ENCODE results near the gene SND1. TPM values are rescaled to one million over a fixed set of nuclear protein-coding genes. Genes with fewer than 3 reads are reported as not detected.

Gene SND1
- total and polyA plus RNA-seq, 10 of the 15 experiments (the other 5 are each of a cell fraction or from before 2014, with no cell fraction given), result 52.4 to 270 (median 146) TPM

GRCh38 chr7:127820732-127821085 lies 168.7 kb downstream of the SND1 start:
- Histone ChIP-seq H4K20me1 (ENCODE audit: control insufficient read depth, insufficient read depth) (no peaks in the 10 kb centered on the region), H3K4me3 (no peak overlapping the region), H3K27ac (ENCODE audit: control insufficient read depth, insufficient read depth) (peak overlapping the region; percentile 76), H2AFZ (ENCODE audit: control insufficient read depth, low read depth, low read length) (no peak overlapping the region; the same call in 1 of the 2 replicates), H3K4me2 (ENCODE audit: control insufficient read depth, insufficient read depth) (peak overlapping the region; percentile 67), H3K9ac (ENCODE audit: control insufficient read depth, insufficient read depth, low read length) (no peak overlapping the region), H3K79me2 (ENCODE audit: control insufficient read depth, insufficient read depth, low read length) (peaks cover 31% of the 10 kb centered on the region), H3K27me3 (replicated peaks in 1 of 2; ENCODE audit: control insufficient read depth in 2 of 2, insufficient read depth in 2 of 2, low read length in 1 of 2) (no peaks in the 10 kb centered on the region), H3K36me3 (ENCODE audit: control insufficient read depth in 2 of 2, insufficient read depth in 2 of 2, low read length in 1 of 2) (peaks cover 2% of the 10 kb centered on the region in 2 experiments; a peak in 1 of 4 replicates), H3K9me3 (replicated peaks; ENCODE audit: control insufficient read depth, insufficient read depth, low read length) (no peaks in the 10 kb centered on the region), H3K4me1 (ENCODE audit: control insufficient read depth, insufficient read depth, low read length) (peaks cover 18% of the 10 kb centered on the region)
- SMC1A ChIA-PET (ENCODE audit: uncharacterized antibody, unreplicated experiment), result interaction anchor here (0.7 to 1.4 kb wide), 3 partner anchors 20 to 47 kb away, joined by 4 to 5 read pairs (median 5); no protein-coding TSS in a partner anchor
- FAIRE-seq (no peak), DNase-seq (ENCODE audit: low read depth, low spot score) (no peak), ATAC-seq (peak; percentile 34)
- RAD21 ChIA-PET (ENCODE audit: unreplicated experiment), result interaction anchor here (1.0 kb wide), 1 partner anchor 19 kb away, joined by 3 read pairs; no protein-coding TSS in a partner anchor
- CTCF ChIA-PET, result interaction anchor here (0.6 to 1.5 kb wide), 4 partner anchors 18 to 99 kb away, joined by 3 to 4 read pairs (median 4); no protein-coding TSS in a partner anchor
- in situ Hi-C loops (cut with MboI) (no loop called here), intact Hi-C loops (cut with micrococcal nuclease; ENCODE audit: unreplicated experiment) (no loop called here)
- 95% methylated on average over 2 of the region's 2 CpGs for WGBS (ENCODE audit: insufficient coverage, insufficient replicate concordance, low lambda C conversion rate, missing lambda C conversion rate)
- TF ChIP-seq ATF7 (IDR thresholded peaks at IDR 0.05; ENCODE audit: low read depth) (0 out of 2 replicates have a peak, but pooled peaks have one; percentile 1), ZBED1 (IDR thresholded peaks at IDR 0.05; ENCODE audit: borderline replicate concordance) (no peak)
- BruUV-seq (replicated peaks), result no TSS peak
- POLR2A ChIA-PET, result interaction anchor here (1.0 kb wide), 1 partner anchor 54 kb away, joined by 3 read pairs; no protein-coding TSS in a partner anchor

GRCh38 chr7:127821146-127821545 lies 169.2 kb downstream of the SND1 start:
- in situ Hi-C loops (cut with MboI) (no loop called here), intact Hi-C loops (cut with micrococcal nuclease; ENCODE audit: unreplicated experiment) (no loop called here)
- Histone ChIP-seq H4K20me1 (ENCODE audit: control insufficient read depth, insufficient read depth) (no peaks in the 10 kb centered on the region), H3K4me2 (ENCODE audit: control insufficient read depth, insufficient read depth) (peak overlapping the region; percentile 67; the same call in 1 of the 2 replicates), H3K4me3 (no peak overlapping the region), H3K27me3 (replicated peaks in 1 of 2; ENCODE audit: control insufficient read depth in 2 of 2, insufficient read depth in 2 of 2, low read length in 1 of 2) (no peaks in the 10 kb centered on the region), H3K36me3 (ENCODE audit: control insufficient read depth in 2 of 2, insufficient read depth in 2 of 2, low read length in 1 of 2) (peaks cover 0 to 2% of the 10 kb centered on the region in 2 experiments; a peak in 1 of 4 replicates), H3K9ac (ENCODE audit: control insufficient read depth, insufficient read depth, low read length) (no peak overlapping the region), H2AFZ (ENCODE audit: control insufficient read depth, low read depth, low read length) (no peak overlapping the region), H3K4me1 (ENCODE audit: control insufficient read depth, insufficient read depth, low read length) (peaks cover 18% of the 10 kb centered on the region), H3K9me3 (replicated peaks; ENCODE audit: control insufficient read depth, insufficient read depth, low read length) (no peaks in the 10 kb centered on the region), H3K27ac (ENCODE audit: control insufficient read depth, insufficient read depth) (peak overlapping the region; percentile 76; the same call in 1 of the 2 replicates), H3K79me2 (ENCODE audit: control insufficient read depth, insufficient read depth, low read length) (peaks cover 31% of the 10 kb centered on the region)
- no peak for TF ChIP-seq RFX5 (IDR thresholded peaks at IDR 0.05; ENCODE audit: low read depth, low read length)
- TF ChIP-seq POU2F2 (IDR thresholded peaks at IDR 0.05; ENCODE audit: borderline replicate concordance, low read depth, low read length), result no peak
- no peak for TF ChIP-seq MYB (IDR thresholded peaks at IDR 0.05; ENCODE audit: borderline replicate concordance, low read depth, low read length)
- TF ChIP-seq NRF1 (conservative IDR thresholded peaks at IDR 0.05; ENCODE audit: low read depth, low read length), result no peak
- no peak for TF ChIP-seq SMAD5 (IDR thresholded peaks at IDR 0.05; ENCODE audit: low read depth)
- TF ChIP-seq CHD2 (IDR thresholded peaks at IDR 0.05; ENCODE audit: borderline replicate concordance, low read depth, low read length), result no peak
- TF ChIP-seq GABPA (IDR thresholded peaks at IDR 0.05; ENCODE audit: low read depth), result no peak
- no peak for TF ChIP-seq WRNIP1 (IDR thresholded peaks at IDR 0.05; ENCODE audit: borderline replicate concordance, low read depth, low read length)
- BruUV-seq (replicated peaks), result no TSS peak
- DNase-seq (ENCODE audit: low read depth, low spot score), result no peak
- ATAC-seq, result peak; percentile 14; the same call in 1 of the 3 replicates
- RAD21 ChIA-PET (ENCODE audit: unreplicated experiment), result interaction anchor here (1.0 kb wide), 1 partner anchor 19 kb away, joined by 3 read pairs; no protein-coding TSS in a partner anchor
- 95% methylated on average over 1 of the region's 1 CpG for WGBS (ENCODE audit: insufficient coverage, insufficient replicate concordance, low lambda C conversion rate, missing lambda C conversion rate)
- FAIRE-seq, result no peak
- CTCF ChIA-PET, result interaction anchor here (0.6 to 2.8 kb wide), 5 partner anchors 18 to 99 kb away, joined by 3 to 6 read pairs (median 4); no protein-coding TSS in a partner anchor
- SMC1A ChIA-PET (ENCODE audit: uncharacterized antibody, unreplicated experiment), result interaction anchor here (0.7 to 1.4 kb wide), 4 partner anchors 19 to 70 kb away, joined by 3 to 5 read pairs (median 4); no protein-coding TSS in a partner anchor
- POLR2A ChIA-PET, result interaction anchor here (1.0 kb wide), 1 partner anchor 54 kb away, joined by 3 read pairs; no protein-coding TSS in a partner anchor

Data from GM12878 (cell line).